ENCODE measurements around the gene DAZ1.
"Not testable (repeated sequence)": the region's sequence is repeated elsewhere in the genome, so short reads cannot be mapped to it uniquely, and the experiment has no call there.

The DAZ1 gene, protein sequence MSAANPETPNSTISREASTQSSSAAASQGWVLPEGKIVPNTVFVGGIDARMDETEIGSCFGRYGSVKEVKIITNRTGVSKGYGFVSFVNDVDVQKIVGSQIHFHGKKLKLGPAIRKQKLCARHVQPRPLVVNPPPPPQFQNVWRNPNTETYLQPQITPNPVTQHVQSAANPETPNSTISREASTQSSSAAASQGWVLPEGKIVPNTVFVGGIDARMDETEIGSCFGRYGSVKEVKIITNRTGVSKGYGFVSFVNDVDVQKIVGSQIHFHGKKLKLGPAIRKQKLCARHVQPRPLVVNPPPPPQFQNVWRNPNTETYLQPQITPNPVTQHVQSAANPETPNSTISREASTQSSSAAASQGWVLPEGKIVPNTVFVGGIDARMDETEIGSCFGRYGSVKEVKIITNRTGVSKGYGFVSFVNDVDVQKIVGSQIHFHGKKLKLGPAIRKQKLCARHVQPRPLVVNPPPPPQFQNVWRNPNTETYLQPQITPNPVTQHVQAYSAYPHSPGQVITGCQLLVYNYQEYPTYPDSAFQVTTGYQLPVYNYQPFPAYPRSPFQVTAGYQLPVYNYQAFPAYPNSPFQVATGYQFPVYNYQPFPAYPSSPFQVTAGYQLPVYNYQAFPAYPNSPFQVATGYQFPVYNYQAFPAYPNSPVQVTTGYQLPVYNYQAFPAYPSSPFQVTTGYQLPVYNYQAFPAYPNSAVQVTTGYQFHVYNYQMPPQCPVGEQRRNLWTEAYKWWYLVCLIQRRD

DNA sequence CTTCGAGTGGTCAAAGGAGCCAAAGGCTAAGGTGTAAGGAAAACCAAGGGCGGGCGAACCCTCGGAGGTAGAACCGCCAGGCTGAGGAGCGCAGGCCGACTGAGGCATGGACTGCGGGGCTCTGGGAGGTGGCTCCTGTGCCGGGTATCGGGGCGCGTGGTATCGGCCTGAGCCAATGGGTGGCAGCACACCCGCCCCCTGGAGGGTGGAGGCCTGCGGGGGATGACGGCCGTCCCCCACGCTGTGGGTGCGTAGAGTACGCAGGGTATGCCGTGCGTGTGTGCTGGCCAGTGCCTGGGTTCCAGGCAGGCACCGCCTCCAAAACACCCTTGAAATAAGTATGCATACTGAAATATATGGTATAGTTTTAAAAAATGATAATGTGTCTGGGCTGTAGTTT lies at the start of gene DAZ1:
TSS of gene DAZ1 (minus strand) at position 101 of the 400 bp plus-strand sequence. CDS start 208 bp downstream, outside the sequence.
- DNase-seq (ENCODE audit: low spot score), result not testable (repeated sequence)

DNA sequence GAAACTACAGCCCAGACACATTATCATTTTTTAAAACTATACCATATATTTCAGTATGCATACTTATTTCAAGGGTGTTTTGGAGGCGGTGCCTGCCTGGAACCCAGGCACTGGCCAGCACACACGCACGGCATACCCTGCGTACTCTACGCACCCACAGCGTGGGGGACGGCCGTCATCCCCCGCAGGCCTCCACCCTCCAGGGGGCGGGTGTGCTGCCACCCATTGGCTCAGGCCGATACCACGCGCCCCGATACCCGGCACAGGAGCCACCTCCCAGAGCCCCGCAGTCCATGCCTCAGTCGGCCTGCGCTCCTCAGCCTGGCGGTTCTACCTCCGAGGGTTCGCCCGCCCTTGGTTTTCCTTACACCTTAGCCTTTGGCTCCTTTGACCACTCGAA lies 20.4 kb upstream of the DAZ1 start, which contains the start of gene DAZ2:
TSS of gene DAZ2 (plus strand) at position 301 of the 400 bp plus-strand sequence. CDS start 208 bp downstream, outside the sequence.
- DNase-seq (ENCODE audit: low spot score), result not testable (repeated sequence)

DNA sequence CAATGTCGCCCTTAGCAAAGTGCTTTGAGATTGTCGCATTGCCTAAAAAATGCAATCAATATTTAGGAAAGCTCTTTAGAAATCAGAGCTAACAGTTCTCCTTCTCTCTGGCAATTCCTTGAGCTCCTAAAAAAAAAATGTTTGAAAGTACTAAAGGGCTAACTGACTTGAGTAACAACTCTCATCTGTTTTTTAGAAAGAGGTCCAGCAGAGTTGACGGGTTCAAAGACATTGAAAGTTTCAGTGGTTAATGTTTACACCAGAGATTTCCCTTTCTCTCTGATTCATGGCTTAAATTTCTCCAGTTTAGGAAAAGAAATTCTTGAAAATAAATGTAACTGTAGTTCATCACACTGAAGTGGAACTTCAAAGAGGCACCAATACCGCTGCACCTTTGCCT lies 11.9 kb upstream of the DAZ1 start:
- not testable (repeated sequence) for DNase-seq (ENCODE audit: low spot score)

DNA sequence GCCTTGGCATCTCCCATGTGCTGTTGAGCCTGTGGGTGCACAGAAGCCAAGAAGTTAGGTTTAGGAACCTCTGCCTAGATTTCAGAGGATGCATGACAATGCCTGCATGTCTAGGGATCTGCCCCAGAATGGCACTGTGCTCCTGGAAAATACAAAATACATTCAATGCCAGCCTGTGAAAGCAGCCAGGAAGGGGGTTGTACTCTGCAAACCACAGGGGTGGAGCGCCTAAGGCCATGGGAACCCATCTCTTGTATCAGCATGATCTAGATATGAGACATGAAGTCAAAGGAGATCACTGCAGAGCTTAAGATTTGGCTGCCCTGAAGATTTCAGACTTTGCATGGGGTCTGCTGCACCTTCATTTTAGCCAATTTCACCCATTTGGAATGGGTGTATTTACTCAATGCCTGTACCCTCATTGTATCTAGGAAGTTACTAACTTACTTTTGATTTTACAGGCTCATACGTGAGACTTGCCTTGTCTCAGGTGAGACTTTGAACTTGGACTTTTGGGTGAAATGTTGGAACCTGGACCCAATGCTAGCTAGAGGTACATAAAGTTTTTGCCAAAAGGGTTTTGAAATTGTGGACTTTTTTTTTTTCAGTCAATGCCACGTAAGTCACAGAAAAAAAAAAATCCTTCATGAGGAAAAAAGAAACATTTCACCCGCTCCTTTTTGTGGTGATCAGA lies 11.1 kb upstream of the DAZ1 start:
- DNase-seq (ENCODE audit: low spot score), result not testable (repeated sequence)

DNA sequence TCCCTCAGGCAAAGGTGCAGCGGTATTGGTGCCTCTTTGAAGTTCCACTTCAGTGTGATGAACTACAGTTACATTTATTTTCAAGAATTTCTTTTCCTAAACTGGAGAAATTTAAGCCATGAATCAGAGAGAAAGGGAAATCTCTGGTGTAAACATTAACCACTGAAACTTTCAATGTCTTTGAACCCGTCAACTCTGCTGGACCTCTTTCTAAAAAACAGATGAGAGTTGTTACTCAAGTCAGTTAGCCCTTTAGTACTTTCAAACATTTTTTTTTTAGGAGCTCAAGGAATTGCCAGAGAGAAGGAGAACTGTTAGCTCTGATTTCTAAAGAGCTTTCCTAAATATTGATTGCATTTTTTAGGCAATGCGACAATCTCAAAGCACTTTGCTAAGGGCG lies 8.6 kb upstream of the DAZ1 start:
- not testable (repeated sequence) for DNase-seq (ENCODE audit: low spot score)

Data from hematopoietic multipotent progenitor cell treated with erythropoietin and hydrocortisone succinate and interleukin-3 and kit ligand, for 15 days (in vitro differentiated cells).